GM19468 (cell line): ENCODE measurements around the gene ZMYM4.
A peak's percentile ranks its signal among the peaks of the same experiment; 100 is the strongest.
"Not testable (repeated sequence)": the region's sequence is repeated elsewhere in the genome, so short reads cannot be mapped to it uniquely, and the experiment has no call there.

ENCODE experiments used
- ATAC-seq: cut with Tn5 transposase; IDR thresholded peaks from one replicate; pipeline ENCODE4 v1.9.1; 2021; ENCODE audit warnings: mild to moderate bottlenecking, moderate library complexity, moderate number of reproducible peaks; ENCODE audit not compliant: unreplicated experiment; ENCODE audit errors: extremely low read depth

The ZMYM4 gene

GRCh38 chr1:35268282-35269200 lies at the start of gene ZMYM4:
ZMYM4 (plus strand) TSS chr1:35268709; CDS start chr1:35269047, 338 bp downstream.
- ATAC-seq, result peak; percentile 35

GRCh38 chr1:35220976-35221375 lies 47.5 kb upstream of the ZMYM4 start:
- ATAC-seq, result no peak

- ATAC-seq, result no peak
Measured at GRCh38 chr1:35222322-35223083, 46.0 kb upstream of the ZMYM4 start.

GRCh38 chr1:35223084-35223630 lies 45.4 kb upstream of the ZMYM4 start:
- ATAC-seq, result no peak

GRCh38 chr1:35226546-35226945 lies 42.0 kb upstream of the ZMYM4 start:
- ATAC-seq, result no peak

GRCh38 chr1:35229587-35230360 lies 38.7 kb upstream of the ZMYM4 start:
- no peak for ATAC-seq

- ATAC-seq, result no peak
Measured at GRCh38 chr1:35231287-35231686, 37.2 kb upstream of the ZMYM4 start.

- not testable (repeated sequence) for ATAC-seq
Measured at GRCh38 chr1:35236772-35237171, 31.7 kb upstream of the ZMYM4 start.

- ATAC-seq, result no peak
Measured at GRCh38 chr1:35243691-35244090, 24.8 kb upstream of the ZMYM4 start.

GRCh38 chr1:35247256-35247655 lies 21.3 kb upstream of the ZMYM4 start:
- ATAC-seq, result no peak

- no peak for ATAC-seq
Measured at GRCh38 chr1:35253941-35254340, 14.6 kb upstream of the ZMYM4 start.

GRCh38 chr1:35255276-35255675 lies 13.2 kb upstream of the ZMYM4 start:
- ATAC-seq, result no peak

GRCh38 chr1:35259561-35259960 lies 8.9 kb upstream of the ZMYM4 start:
- no peak for ATAC-seq

- no peak for ATAC-seq
Measured at GRCh38 chr1:35261412-35262120, 6.9 kb upstream of the ZMYM4 start.

GRCh38 chr1:35264035-35264434 lies 4.5 kb upstream of the ZMYM4 start:
- ATAC-seq, result no peak

GRCh38 chr1:35264871-35265270 lies 3.6 kb upstream of the ZMYM4 start:
- ATAC-seq, result no peak

GRCh38 chr1:35266306-35266705 lies 2.2 kb upstream of the ZMYM4 start:
- no peak for ATAC-seq

GRCh38 chr1:35269201-35269988 lies 886 bp downstream of the ZMYM4 start:
- ATAC-seq, result no peak

- no peak for ATAC-seq
Measured at GRCh38 chr1:35269989-35270289, 1.4 kb downstream of the ZMYM4 start.
